Activated CD8-positive, alpha-beta memory T cell treated with anti-CD3 and anti-CD28 coated beads, Interleukin-2, amount 50 U/mL, for 1 hour (primary cell): ENCODE data around the gene RBM33.

ENCODE experiments used
- DNase-seq: peaks from one replicate; pipeline ENCODE4 v3.0.0-alpha.2; 2020; ENCODE audit errors: extremely low read depth

The RBM33 gene

GRCh38 chr7:155747209-155747608, 102.7 kb downstream of the RBM33 start:
- no peak for DNase-seq

GRCh38 chr7:155749578-155749977, 105.1 kb downstream of the RBM33 start:
- no peak for DNase-seq

- DNase-seq = no peak
Observed at GRCh38 chr7:155750255-155751125, 106.0 kb downstream of the RBM33 start.

- no peak for DNase-seq
Observed at GRCh38 chr7:155751409-155751808, 106.9 kb downstream of the RBM33 start.

GRCh38 chr7:155752756-155753445, 108.4 kb downstream of the RBM33 start:
- DNase-seq = no peak

- DNase-seq = no peak
Observed at GRCh38 chr7:155753446-155753965, 109.0 kb downstream of the RBM33 start.

- no peak for DNase-seq
Observed at GRCh38 chr7:155754165-155754564, 109.7 kb downstream of the RBM33 start.

- no peak for DNase-seq
Observed at GRCh38 chr7:155755026-155755425, 110.6 kb downstream of the RBM33 start.

GRCh38 chr7:155756322-155756721, 111.9 kb downstream of the RBM33 start:
- DNase-seq = no peak

GRCh38 chr7:155758348-155758747, 113.9 kb downstream of the RBM33 start:
- no peak for DNase-seq

GRCh38 chr7:155759740-155760430, 115.4 kb downstream of the RBM33 start:
- DNase-seq = no peak

- DNase-seq = no peak
Observed at GRCh38 chr7:155761162-155761561, 116.7 kb downstream of the RBM33 start.

- DNase-seq = no peak
Observed at GRCh38 chr7:155762036-155762435, 117.6 kb downstream of the RBM33 start.

GRCh38 chr7:155762655-155763054, 118.2 kb downstream of the RBM33 start:
- DNase-seq = no peak

GRCh38 chr7:155763122-155763521, 118.7 kb downstream of the RBM33 start:
- no peak for DNase-seq

GRCh38 chr7:155763691-155764437, 119.4 kb downstream of the RBM33 start:
- DNase-seq = no peak

- no peak for DNase-seq
Observed at GRCh38 chr7:155764438-155764793, 120.0 kb downstream of the RBM33 start.

GRCh38 chr7:155765458-155765857, 121.0 kb downstream of the RBM33 start:
- no peak for DNase-seq

GRCh38 chr7:155766386-155766785, 121.9 kb downstream of the RBM33 start:
- DNase-seq = no peak

- DNase-seq = no peak
Observed at GRCh38 chr7:155766966-155767916, 122.8 kb downstream of the RBM33 start.
